ENCODE data around the gene CTSL.

Gene CTSL

DNA sequence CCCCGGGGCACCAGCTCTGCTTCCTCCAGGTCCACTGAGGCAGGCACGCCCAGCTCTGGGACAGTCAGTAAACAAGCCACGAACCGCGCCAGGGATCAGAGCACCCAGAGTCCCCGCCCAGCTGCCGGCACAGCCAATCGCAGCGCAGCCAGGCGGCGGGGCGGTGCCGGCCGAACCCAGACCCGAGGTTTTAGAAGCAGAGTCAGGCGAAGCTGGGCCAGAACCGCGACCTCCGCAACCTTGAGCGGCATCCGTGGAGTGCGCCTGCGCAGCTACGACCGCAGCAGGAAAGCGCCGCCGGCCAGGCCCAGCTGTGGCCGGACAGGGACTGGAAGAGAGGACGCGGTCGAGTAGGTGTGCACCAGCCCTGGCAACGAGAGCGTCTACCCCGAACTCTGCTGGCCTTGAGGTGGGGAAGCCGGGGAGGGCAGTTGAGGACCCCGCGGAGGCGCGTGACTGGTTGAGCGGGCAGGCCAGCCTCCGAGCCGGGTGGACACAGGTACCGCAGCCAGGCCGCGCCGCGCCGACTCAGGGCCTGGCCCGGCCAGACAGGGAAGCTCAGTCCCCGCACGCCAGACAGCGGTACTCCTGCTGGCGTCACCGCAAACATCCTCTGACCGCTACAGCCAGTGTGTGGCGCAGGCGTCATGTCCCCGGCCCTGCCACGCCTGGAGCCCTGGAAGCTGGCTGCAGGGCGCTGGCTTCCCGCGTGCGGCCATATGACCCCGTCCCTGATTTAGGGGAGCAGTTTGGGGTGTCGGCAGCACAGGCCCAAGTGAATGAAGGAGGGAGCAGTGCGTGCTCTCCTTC, at the start of gene CTSL:
CTSL (plus strand) TSS at position 220 of the 810 bp plus-strand sequence. CDS start 1,485 bp downstream, outside the sequence.
- DNase-seq, result no peak

DNA sequence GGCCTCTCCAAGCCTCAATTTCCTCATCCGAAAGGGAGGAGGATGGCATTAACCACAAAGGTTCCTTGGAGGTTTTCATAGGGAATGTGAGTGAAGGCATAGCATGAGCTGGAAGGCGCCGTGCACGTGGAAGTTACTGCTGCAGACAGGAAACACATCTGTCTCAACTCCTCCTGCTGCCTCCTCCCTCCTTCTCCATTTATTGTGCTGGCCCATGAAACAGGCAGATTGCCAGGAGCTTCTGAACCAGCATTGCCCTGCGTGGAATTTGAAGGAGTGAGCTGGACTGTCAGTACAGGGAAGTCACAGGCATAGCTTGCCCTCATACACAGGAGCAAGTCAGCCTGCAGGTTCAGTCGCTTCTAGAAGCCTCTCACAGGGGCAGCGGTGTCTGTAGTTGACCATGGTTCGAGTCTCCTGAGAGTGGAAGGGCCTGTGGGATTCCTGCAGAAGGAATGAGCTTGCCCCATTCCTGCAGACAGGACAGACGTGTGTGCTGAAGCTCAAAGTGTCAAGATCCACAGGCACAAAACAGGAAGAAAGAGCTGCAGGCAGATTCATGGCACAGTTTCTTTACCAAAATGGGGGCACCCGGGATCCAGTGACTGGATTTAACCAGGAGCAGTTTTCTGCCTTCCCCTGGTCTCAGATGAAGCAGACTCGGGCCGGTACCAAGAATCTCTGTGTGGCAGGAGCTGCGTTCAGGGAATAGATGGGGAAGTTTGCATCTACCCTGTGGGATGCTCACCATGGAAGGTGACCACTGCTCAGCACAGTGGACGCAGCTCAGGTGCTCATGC, 48.7 kb upstream of the CTSL start:
- DNase-seq, result peak; percentile 22

DNA sequence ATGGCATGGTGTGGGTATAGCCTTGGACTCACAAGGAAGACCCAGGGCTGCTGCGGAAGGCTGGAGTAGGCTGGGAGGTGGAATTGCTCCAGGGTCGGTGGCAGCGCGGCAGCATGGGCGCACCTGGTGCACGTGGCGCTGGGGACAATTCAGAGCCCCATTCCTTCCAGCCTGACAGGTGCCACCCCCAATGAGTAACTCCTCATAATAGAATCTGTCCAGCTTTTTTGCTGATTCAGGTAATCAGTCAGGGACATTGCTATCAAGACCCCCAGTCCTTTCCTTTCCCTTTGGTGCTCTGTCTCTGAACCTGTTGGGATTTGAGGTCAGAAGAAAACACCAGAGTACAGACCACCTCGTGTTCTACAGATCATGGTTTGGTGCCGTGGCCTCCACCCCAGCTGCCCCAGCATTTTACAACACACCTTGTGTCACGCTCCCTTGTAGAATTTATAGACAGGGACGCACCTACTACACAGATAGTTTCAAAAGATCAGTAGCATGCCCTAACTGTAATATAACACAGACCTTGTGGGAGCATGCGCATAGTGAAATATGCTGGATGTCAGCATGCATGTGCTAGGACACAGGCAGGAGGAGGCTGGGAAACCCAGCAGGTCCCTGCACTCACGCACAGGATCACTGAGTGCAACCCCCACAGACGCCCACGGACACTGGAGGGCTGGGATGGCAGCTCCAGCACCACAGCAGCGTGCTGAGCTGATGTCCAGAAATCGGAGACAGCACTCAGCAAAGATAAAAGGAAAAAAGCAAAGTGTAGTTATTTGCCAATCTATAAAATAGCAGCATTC, 47.9 kb upstream of the CTSL start:
- no peak for DNase-seq

DNA sequence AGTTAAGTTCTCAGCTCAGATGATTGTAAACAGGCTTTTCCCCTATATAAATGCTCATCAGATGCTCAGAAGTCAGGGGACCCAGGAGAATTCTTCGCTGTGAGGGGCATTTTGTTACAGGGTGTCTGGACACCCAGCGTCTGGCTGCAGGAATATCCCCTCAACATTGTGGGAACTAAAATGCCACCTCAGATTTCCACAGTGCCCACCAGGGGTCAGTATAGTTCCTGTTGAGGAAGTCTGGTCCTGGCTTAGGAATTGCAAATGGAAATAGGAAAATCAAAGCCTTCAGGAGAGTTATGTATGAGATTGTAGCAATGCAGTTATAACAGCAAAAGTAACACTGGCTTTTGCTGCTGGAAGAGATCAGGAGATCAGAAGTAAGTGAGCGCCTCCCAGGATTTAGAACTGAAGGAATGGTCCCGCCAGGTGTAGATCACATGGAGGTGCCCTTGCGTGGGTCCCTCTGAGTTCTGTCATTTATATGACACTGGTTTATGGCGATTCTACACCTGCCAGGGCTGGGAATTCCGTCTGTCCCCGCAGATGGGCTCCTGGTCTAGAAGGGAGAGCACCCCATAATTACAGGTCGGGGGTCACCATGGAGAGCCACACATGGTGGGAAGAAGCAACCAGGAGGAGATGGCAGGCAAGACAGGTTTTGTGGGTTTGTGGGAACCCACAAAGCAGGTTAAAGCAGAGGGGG, 47.1 kb upstream of the CTSL start:
- DNase-seq, result no peak

DNA sequence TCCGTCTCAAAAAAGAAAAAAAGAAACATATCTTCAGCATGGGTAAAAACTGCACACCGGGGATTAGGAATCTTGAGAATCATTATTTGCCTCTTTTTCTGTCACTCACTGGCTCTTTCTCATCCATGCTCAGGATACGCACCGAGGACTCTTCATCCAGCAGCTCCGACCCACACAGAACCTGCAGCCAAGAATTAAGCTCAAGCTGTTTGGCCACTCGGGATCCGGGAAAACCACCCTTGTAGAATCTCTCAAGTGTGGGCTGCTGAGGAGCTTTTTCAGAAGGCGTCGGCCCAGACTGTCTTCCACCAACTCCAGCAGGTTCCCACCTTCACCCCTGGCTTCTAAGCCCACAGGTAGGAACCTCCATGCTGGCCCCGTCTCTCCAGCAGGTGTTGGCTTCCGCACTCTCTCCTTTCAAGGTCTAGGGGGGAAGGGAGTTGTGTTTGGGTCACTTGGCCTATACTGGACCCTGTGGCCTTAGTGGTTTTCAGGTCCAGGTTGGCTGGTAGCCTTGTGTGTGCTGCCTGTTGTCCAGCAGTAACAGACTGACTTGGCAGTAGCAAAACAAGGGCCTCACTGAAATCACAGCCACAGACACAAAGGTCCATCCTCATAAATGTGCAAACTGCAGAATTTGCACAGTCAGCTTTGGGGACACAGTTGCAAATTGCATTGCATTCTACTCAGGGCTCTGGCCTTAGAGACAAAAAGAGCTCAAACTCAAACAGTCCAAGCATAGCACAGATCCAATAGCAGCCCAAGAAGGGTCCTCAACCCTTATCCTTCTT, 44.5 kb upstream of the CTSL start:
- DNase-seq, result no peak

DNA sequence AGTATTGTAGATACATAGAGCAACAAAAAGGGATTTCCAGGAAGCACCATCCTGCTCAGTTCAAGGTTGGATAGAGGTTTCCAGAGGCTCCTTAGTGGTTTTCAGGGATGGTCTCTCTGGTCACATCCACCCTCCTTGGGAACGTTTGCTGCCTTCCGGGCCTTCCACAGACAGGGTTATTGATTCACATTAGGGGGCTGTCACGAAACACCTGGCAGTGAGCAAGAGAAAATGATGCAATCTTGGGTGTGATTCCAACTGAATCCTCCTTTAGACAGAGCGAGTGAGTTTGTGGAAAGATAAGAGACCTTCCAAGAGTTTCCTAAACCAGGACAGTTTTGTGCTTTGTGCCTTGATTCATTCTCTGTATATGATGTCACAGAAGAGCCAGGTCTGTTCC, 43.8 kb upstream of the CTSL start:
- no peak for DNase-seq

DNA sequence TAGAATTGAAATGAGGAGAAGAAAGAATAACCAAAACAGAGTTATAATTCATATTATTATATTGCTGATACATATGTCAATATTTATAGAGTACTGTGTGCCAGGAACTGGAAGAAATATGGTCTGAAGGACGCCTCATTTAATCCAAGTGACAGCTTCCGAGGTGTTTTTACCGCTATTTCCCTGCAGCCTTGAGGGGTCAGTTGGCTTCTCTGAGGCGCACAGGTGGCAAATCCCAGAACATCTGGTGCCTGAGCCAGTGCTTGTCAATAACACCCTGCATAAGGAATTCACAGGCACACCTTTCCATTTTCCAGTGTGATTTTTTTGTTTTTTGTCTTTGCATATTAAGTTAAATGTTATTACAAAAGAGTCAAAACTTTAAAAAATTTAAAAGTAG, 43.3 kb upstream of the CTSL start:
- DNase-seq, result no peak

DNA sequence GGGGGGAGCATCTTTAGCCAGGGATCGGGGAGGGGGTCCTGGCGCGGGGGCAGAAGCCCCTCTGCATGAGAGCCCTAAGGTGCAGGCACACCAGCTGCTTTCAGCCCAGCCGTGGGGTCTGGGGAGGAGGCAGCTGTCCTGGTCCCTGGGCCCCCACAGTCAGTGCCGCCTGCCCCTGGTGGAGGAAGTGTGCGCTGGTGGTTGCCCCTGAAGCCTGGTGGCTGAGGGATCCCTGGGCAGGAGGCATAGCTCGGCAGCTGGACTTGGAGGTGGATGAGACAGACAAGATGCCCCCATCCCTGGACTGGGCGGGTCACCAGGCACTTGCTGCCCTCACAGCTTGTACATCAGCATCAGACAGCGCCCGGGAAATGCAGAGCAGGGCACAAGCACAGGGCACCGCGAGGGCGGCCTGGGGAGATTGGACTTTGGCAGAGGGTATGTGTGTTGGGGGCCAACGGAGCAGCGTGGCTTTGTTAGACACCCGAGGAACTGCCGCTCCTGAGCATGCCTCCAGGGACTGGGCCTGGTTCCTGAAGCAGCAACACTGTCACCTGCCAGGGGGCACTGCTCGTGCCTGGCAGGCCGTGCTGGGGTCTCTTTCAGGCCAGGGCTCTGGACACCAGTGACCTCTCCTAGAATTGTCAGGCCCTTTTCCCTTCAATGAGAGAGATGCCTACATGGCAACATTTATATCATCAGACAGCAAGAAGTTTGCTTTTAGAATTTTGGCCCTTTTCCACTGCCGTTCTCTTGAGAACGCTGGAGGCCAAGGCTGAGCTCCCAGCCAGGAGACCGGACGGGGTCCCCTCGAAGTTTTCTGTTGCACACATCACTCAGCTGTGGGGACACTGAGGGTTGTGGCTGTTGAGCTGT, 41.9 kb upstream of the CTSL start:
- no peak for DNase-seq

DNA sequence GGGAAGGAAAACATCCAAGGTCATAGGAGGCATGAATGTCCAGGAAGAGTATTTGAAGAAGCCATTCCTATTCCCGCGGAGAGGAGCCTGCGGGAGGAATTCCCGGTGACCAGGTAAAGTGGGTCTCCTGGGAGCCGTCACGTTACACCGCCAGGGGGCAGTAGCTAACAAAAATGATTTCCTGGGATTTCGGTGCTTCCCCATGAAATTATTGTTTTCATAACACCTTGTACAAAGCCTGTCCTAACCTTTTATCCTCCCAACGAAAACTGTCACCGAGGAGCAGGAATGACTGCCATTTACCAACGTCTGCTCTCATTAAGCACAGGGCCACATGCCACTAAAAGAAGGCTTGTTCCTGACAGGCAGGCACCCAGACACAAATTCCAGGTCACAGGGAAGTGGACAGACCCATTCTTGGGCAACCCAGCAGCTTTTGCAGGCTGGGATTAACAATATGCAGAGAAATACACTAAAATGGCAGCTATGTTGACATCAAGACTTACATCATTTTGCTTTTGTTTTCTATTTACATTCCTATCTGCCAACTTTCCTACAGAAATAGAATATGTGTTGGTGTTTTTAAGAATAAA, 41.2 kb upstream of the CTSL start:
- DNase-seq, result no peak

DNA sequence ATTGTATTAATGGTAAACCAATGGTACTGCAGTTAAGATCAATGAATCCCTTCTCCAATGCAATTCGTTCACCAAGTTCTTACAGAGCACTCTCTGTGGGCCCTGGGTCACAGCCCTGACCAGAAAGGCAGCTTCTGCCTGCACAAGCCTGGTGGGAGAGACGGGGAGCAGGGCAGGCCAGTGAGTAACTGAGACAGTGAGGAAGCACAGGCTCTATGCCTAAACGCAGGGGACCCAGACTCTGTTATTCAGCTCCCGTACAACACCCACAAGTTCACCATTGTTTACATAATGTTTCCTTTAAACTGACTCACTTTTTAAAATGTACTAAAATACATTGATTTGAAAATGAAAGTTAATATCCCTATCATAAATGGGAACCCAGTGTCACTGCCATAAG, 40.5 kb upstream of the CTSL start:
- DNase-seq, result no peak

DNA sequence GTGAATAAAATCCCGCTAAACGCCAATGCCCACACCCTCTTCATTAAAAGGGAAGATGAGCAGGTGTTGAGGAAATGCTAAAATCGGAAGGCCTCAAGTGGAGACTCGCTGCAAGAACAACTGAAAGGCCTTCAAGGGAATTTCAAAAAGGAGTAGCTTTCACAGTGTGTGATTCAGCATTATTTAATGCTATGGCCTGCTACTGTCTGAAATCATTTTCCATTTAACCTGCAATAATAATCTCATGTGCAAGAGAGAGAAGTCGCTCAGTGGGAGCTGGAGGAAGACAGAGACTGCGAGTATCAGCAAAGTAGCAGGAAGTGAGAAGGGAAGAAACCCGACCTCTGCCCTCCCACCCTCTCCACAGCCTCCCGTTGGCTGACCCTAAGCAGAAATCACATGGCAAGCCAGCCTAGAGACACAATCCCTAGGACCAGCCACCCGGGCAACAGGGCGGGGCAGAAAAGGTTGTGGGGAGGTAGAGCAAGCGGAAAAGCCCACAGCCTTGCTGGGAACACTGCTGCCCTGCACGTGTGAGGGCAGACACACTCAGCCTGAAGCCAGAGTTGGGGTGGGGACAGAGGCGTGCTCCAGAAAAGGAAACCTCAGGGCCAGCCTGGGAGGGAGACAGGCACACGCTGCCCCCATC, 39.9 kb upstream of the CTSL start:
- DNase-seq, result no peak

DNA sequence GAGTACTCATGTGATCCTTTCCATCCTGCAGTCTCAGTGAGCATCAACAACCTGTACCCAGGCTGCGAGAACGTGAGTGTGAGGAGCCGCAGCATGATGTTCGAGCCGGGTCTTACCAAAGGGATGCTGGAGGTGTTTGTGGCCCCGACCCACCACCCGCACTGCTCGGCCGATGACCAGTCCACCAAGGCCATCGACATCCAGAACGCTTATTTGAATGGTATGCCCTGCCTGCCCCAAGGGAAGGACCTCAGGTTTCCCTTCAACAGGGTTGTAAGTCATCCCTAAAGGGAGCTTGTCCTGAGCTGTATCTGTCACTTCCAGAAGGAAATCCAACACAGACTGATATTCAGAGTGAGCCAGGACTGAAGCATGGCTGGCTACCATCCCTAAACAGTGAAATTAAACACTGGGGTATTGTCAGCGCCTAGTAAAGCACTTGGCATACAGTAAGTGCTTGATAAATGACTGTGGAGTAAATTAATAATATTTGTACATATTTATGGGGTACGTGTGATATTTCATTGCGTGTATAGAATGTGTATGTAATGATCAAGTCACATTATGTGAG, 39.3 kb upstream of the CTSL start:
- no peak for DNase-seq

DNA sequence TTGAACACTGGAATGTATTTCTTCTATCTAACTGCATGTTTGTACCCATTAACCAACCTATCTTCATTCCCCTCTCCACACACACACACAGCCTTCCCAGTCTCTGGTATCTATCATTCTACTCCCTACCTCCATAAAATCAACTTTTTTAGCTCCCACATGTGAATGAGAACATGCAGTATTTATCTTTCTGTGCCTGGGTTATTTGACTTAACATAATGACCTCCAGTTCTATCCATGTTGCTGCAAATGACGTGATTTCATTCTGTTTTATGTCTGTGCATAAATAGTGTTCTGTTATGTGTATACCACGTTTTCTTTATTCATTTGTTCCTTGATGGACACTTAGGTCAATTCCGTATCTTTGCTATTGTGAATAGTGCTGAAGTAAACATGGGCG, 38.7 kb upstream of the CTSL start:
- DNase-seq, result no peak

DNA sequence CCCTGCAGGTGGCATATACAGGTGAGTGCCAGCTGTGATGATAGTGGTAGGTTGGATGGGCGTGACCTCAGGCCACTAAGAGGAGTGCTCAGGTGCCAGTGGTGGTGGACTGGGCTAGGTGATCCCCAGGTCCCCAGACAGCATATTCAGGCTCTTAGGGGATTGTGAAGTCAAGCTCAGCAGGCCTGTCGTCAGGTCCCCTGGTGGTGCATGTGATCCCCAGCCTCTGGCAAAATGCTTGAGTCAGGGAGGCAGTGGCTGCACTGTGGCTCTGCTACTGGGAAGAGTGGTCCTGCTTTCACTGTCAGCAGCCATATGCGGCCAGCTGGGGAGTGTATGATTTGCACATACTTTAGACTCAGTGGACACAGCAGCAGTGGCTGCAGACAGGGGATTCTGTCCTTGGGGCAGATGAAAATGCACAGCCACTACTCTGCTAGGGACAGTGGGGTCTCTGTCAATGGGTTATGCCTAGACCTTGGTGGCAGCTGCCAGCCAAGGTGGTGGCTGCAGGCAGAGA, 31.6 kb upstream of the CTSL start:
- DNase-seq, result no peak

DNA sequence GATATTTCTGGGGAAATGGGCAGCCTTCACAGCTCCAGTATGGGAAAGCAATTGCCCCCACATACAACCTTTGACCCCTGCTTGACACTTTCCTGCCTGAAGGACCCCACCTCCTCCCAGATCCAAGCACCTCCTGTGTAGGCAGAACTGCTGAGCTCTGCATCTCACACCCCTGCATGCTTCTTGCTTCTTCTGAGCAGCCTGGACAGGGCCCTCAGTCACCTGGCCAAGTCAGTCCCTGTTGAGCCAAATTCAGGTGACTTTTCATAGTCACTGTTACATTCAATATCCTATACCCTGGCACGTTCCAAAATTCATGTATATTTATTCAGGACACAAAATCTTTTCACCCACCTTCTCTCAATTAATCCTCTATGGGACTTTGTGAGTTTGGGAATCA, 30.4 kb upstream of the CTSL start:
- no peak for DNase-seq

DNA sequence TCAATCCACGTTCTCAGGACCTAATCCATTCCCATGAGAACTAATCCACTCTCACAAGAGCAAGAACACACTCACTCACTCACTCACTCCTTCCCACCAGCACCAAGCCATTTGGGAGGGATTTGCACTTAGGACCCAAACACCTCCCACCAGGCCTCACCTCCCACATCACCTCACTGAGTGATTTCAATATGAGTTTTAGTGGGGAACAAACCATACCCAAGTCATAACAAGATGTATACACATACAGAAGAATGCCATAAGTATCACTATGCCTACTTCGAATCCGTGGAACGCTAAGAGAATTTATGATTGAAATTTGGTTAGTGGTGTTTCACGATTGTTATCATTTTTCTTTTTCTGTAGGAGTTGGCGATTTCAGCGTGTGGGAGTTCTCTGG, 29.3 kb upstream of the CTSL start:
- no peak for DNase-seq

DNA sequence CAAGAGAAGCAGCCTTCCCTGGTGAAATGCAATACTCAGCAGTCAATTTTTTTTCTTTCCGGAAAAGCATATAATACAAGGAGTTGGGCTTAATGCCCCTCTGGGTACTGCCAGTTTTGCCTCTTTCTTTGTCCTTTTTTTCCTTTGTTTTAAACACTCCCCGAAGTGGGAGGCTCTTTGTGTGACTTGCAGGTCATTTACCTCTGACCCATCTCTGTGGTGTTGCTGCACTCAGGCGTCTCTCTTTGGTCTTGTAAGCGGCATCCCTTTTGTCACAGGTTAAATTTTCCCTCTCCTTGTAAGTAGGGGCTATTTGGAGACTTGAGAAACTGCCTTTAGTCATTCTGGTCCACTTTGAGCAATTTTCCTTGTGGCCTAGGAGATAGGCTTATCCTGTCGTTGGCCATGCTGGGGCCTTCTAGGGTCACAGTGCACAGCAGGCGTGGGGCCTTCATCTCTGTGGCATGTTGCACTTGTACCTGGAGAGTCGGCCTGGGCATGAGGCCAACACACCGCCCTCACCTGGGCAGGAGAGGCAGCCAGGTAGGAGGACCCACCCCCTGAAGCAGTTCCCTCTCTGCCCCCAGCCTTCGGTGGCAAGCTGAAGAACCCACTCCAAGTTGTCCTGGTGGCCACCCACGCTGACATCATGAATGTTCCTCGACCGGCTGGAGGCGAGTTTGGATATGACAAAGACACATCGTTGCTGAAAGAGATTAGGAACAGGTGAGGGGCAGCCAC, 27.7 kb upstream of the CTSL start:
- no peak for DNase-seq

DNA sequence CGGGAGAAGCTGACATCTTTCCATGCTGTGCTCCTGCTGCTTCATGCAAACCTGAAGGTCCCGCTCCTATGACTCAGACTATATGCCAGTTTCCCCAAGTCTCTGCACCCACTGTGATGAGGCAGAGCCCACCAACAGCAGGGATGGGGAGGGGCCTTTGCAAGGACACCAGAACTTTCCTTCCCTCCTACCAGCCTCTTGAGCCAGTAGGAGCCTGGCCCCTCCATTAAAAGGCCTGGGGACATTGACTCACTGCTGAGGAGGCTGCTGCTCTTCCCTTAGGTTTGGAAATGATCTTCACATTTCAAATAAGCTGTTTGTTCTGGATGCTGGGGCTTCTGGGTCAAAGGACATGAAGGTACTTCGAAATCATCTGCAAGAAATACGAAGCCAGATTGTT, 26.1 kb upstream of the CTSL start:
- DNase-seq, result no peak

DNA sequence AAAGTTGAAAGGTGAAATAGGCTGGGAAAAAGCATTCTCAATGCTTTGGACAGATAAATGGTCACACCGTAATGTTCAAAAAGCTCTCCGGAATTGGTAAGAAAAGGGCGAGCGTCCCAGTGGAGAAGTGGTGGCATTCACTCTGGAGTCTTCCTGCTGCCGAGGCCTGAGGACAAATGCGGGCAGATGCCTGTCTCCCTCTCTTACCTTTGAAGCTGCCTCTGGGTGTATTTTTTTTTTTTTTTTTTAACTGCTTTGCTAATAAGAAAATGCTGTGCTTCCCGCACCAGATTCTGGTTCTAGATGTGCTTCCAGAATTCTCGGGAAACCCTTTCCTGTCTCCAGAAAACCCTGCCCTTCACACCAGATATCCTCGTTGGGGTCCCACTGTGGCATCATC, 24.4 kb upstream of the CTSL start:
- DNase-seq, result no peak
